Measurements from ENCODE around the gene NASP. TPM values are rescaled to one million over a fixed set of nuclear protein-coding genes. Genes with fewer than 3 reads are reported as not detected.

Gene NASP
- polyA plus RNA-seq, 1 of the 3 experiments (the other 2 are of a cell fraction), result 152 TPM

DNA sequence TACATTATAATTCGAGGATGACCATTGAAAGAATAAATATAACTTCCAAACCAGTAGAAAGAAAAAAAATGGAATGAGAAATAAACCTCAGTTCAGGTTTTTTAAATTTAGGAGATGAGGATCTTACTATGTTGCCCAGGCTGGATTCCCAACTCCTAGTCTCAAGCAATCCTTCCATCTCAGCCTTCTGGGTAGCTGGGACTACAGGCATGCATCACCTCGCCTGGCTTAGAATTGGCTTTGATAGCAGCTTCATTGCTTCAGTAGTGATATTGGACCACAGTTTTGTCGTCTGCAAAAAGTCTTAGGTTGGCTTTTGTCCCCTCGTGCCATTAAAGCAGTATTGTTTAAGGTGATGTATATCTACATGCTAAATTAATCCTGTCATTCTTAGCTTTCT lies 2.9 kb downstream of the NASP start:
- Histone ChIP-seq H3K9me3 (no peaks in the 10 kb centered on the region), H3K4me2 (peak overlapping the region; percentile 96), H3F3A (replicated peaks; ENCODE audit: insufficient read depth) (peaks cover 11% of the 10 kb centered on the region), H3K27ac (ENCODE audit: low read depth in 2 of 2, low read length in 1 of 2) (peak overlapping the region in 1 of 2 experiments; percentile 36; a peak in 1 of 4 replicates), H3K36me3 (replicated peaks in 1 of 2; ENCODE audit: control insufficient read depth in 1 of 2, insufficient read depth in 2 of 2, low read length in 1 of 2) (no peaks in the 10 kb centered on the region), H3K79me2 (ENCODE audit: insufficient read depth) (peaks cover 76% of the 10 kb centered on the region), H3K4me3 (ENCODE audit: low read depth in 2 of 2, low read length in 1 of 2) (peak overlapping the region in 1 of 2 experiments; percentile 97; a peak in 2 of 4 replicates), H2AFZ (ENCODE audit: low read depth) (no peak overlapping the region; the same call in 1 of the 2 replicates), H3K27me3 (ENCODE audit: insufficient read depth) (no peaks in the 10 kb centered on the region), H3K9ac (peak overlapping the region; percentile 45; the same call in 1 of the 2 replicates), H4K20me1 (ENCODE audit: insufficient read depth) (peaks cover 58% of the 10 kb centered on the region), H3K9me2 (no peaks in the 10 kb centered on the region), H3K4me1 (ENCODE audit: control insufficient read depth in 1 of 2, insufficient read depth in 2 of 2, low read depth in 1 of 2, low read length in 1 of 2) (peaks cover 5 to 9% of the 10 kb centered on the region in 2 experiments; a peak in 3 of 4 replicates)
- 75% methylated on average over 4 of the region's 4 CpGs for WGBS (ENCODE audit: low lambda C conversion rate)
- TF ChIP-seq FOXM1 (IDR thresholded peaks at IDR 0.05; ENCODE audit: low read depth), result no peak
- TF ChIP-seq EP300 (IDR thresholded peaks at IDR 0.05; ENCODE audit: borderline replicate concordance in 1 of 2, low read depth in 1 of 2, low read length in 1 of 2), result no peak
- no peak for TF ChIP-seq EZH2phosphoT487 (IDR thresholded peaks at IDR 0.05; ENCODE audit: borderline replicate concordance, low read depth)
- no peak for TF ChIP-seq SIN3A (IDR thresholded peaks at IDR 0.05; ENCODE audit: borderline replicate concordance, low read depth, low read length)
- TF ChIP-seq, protein P1, sequence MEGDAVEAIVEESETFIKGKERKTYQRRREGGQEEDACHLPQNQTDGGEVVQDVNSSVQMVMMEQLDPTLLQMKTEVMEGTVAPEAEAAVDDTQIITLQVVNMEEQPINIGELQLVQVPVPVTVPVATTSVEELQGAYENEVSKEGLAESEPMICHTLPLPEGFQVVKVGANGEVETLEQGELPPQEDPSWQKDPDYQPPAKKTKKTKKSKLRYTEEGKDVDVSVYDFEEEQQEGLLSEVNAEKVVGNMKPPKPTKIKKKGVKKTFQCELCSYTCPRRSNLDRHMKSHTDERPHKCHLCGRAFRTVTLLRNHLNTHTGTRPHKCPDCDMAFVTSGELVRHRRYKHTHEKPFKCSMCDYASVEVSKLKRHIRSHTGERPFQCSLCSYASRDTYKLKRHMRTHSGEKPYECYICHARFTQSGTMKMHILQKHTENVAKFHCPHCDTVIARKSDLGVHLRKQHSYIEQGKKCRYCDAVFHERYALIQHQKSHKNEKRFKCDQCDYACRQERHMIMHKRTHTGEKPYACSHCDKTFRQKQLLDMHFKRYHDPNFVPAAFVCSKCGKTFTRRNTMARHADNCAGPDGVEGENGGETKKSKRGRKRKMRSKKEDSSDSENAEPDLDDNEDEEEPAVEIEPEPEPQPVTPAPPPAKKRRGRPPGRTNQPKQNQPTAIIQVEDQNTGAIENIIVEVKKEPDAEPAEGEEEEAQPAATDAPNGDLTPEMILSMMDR (IDR thresholded peaks at IDR 0.05), result no peak
- TF ChIP-seq USF2 (IDR thresholded peaks at IDR 0.05; ENCODE audit: borderline replicate concordance, low read depth, low read length), result no peak
- TF ChIP-seq CHD2 (IDR thresholded peaks at IDR 0.05; ENCODE audit: low read length, partially characterized antibody), result no peak
- no peak for TF ChIP-seq YY1 (IDR thresholded peaks at IDR 0.05; ENCODE audit: low read depth)
- TF ChIP-seq NRF1 (IDR thresholded peaks at IDR 0.05; ENCODE audit: low read depth, low read length), result no peak
- CTCF ChIA-PET, result interaction anchor here (0.7 to 0.8 kb wide), 2 partner anchors 17 to 74 kb away, joined by 3 read pairs; no protein-coding TSS in a partner anchor
- DNase-seq, result no peak
- POLR2A ChIA-PET, result no interaction called here

DNA sequence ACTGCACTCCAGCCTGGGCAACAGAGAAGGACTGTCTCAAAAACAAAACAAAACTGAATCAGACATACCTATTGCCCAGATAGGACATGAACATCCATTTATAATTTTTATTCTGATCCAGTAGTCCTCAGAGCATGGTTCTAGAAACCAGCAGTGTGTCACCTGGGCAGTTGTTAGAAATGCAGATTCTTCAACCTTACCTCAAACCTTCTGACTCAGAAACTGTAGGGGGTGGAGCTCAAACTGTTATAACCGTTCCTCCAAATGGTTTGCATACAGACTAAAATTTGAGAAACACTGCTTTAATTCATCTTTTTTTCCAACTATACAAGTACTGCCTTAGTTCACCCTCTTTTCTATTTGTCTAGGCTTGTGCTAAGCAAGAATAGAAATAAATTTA lies 6.0 kb downstream of the NASP start:
- H3K27me3 ChIP-seq (ENCODE audit: insufficient read depth), result no peaks in the 10 kb centered on the region
- H3K79me2 ChIP-seq (ENCODE audit: insufficient read depth), result peaks cover 99% of the 10 kb centered on the region
- CTCF ChIA-PET, result no interaction called here
- POLR2A ChIA-PET, result no interaction called here
- no peak overlapping the region for H3K4me3 ChIP-seq (ENCODE audit: low read depth in 2 of 2, low read length in 1 of 2)
- no peak for TF ChIP-seq RCOR1 (IDR thresholded peaks at IDR 0.05; ENCODE audit: low read length)
- no peak for TF ChIP-seq RXRA (IDR thresholded peaks at IDR 0.05; ENCODE audit: borderline replicate concordance, low read depth)
- TF ChIP-seq YY1 (IDR thresholded peaks at IDR 0.05; ENCODE audit: low read depth), result no peak
- no peak for TF ChIP-seq CHD2 (IDR thresholded peaks at IDR 0.05; ENCODE audit: low read length, partially characterized antibody)
- TF ChIP-seq, protein P2, sequence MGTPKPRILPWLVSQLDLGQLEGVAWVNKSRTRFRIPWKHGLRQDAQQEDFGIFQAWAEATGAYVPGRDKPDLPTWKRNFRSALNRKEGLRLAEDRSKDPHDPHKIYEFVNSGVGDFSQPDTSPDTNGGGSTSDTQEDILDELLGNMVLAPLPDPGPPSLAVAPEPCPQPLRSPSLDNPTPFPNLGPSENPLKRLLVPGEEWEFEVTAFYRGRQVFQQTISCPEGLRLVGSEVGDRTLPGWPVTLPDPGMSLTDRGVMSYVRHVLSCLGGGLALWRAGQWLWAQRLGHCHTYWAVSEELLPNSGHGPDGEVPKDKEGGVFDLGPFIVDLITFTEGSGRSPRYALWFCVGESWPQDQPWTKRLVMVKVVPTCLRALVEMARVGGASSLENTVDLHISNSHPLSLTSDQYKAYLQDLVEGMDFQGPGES (IDR thresholded peaks at IDR 0.05; ENCODE audit: low read depth, low read length), result no peak
- no peak for TF ChIP-seq REST (IDR thresholded peaks at IDR 0.05; ENCODE audit: low read depth, low read length)
- TF ChIP-seq GATA2 (CRISPR knock-in tag; IDR thresholded peaks at IDR 0.05), result no peak
- TF ChIP-seq MEF2A (IDR thresholded peaks at IDR 0.05; ENCODE audit: borderline replicate concordance, low read depth), result no peak
- no peak for TF ChIP-seq TEAD4 (IDR thresholded peaks at IDR 0.05; ENCODE audit: borderline replicate concordance, insufficient read depth)
- TF ChIP-seq FOXJ3 (CRISPR knock-in tag; IDR thresholded peaks at IDR 0.05), result no peak
- no peak for TF ChIP-seq GABPA (IDR thresholded peaks at IDR 0.05; ENCODE audit: low read depth)
- TF ChIP-seq RFX5 (IDR thresholded peaks at IDR 0.05; ENCODE audit: low read length), result no peak
- no peak for TF ChIP-seq NRF1 (IDR thresholded peaks at IDR 0.05; ENCODE audit: low read depth, low read length)
- no peak for TF ChIP-seq SMC3 (IDR thresholded peaks at IDR 0.05; ENCODE audit: low read depth, low read length)
- H3K4me1 ChIP-seq (ENCODE audit: control insufficient read depth in 1 of 2, insufficient read depth in 2 of 2, low read depth in 1 of 2, low read length in 1 of 2), result peaks cover 5 to 9% of the 10 kb centered on the region in 2 experiments; a peak in 3 of 4 replicates
- peak overlapping the region; percentile 60 for H2AFZ ChIP-seq (ENCODE audit: low read depth)
- WGBS (ENCODE audit: low lambda C conversion rate), result 22% methylated on average over 1 of the region's 1 CpG
- no peak overlapping the region for H3K9ac ChIP-seq
- peaks cover 3 to 19% of the 10 kb centered on the region in 2 experiments for H3K36me3 ChIP-seq (replicated peaks in 1 of 2; ENCODE audit: control insufficient read depth in 1 of 2, insufficient read depth in 2 of 2, low read length in 1 of 2)
- H3K27ac ChIP-seq (ENCODE audit: low read depth in 2 of 2, low read length in 1 of 2), result peak overlapping the region; percentile 8 to 36; a peak in 1 of 4 replicates
- H3F3A ChIP-seq (replicated peaks; ENCODE audit: insufficient read depth), result peaks cover 12% of the 10 kb centered on the region
- H3K9me2 ChIP-seq, result no peaks in the 10 kb centered on the region
- no peaks in the 10 kb centered on the region for H3K9me3 ChIP-seq
- H3K4me2 ChIP-seq, result 0 out of 2 replicates have a peak overlapping the region, but pooled peaks have one; percentile 37
- no peak for DNase-seq
- H4K20me1 ChIP-seq (ENCODE audit: insufficient read depth), result peaks cover 77% of the 10 kb centered on the region
